H9 (cell line): ENCODE measurements around the gene TM9SF4. TPM values are rescaled to one million over a fixed set of nuclear protein-coding genes. Genes with fewer than 3 reads are reported as not detected.

Experiments
- DNase-seq: peaks from one replicate; pipeline ENCODE4 v3.0.0-alpha.2; 2017
- H2AFZ ChIP-seq: one replicate; pipeline ENCODE4 v1.6.1; 2013; ENCODE audit warnings: mild to moderate bottlenecking, low read length, control low read depth, moderate library complexity
- H2AK5ac ChIP-seq: 2 replicates; pipeline ENCODE4 v1.6.1; 2013; ENCODE audit warnings: low read length, control low read depth, mixed read lengths; ENCODE audit not compliant: insufficient read length
- H2BK120ac ChIP-seq: one replicate; pipeline ENCODE4 v1.6.1; 2013; ENCODE audit warnings: low read depth, mild to moderate bottlenecking, low read length, control low read depth, inconsistent platforms; ENCODE audit not compliant: poor library complexity, severe bottlenecking
- H2BK12ac ChIP-seq: 2 replicates; pipeline ENCODE4 v1.6.1; 2013; ENCODE audit warnings: low read length, control low read depth, mixed read lengths, low read depth; ENCODE audit not compliant: insufficient read length
- H2BK15ac ChIP-seq: 2 replicates; pipeline ENCODE4 v1.6.1; 2013; ENCODE audit warnings: low read depth, low read length, control low read depth
- H2BK20ac ChIP-seq: one replicate; pipeline ENCODE4 v1.6.1; 2013; ENCODE audit warnings: low read depth, mild to moderate bottlenecking, low read length, control low read depth, inconsistent platforms; ENCODE audit not compliant: poor library complexity, severe bottlenecking
- H2BK5ac ChIP-seq: 2 replicates; pipeline ENCODE4 v1.6.1; 2013; ENCODE audit warnings: low read length, control low read depth, mixed read lengths; ENCODE audit not compliant: insufficient read length
- H3K14ac ChIP-seq: 2 replicates; pipeline ENCODE4 v1.6.1; 2013; ENCODE audit warnings: low read length, control low read depth; ENCODE audit not compliant: insufficient read depth
- H3K18ac ChIP-seq: 2 replicates; pipeline ENCODE4 v1.6.1; 2013; ENCODE audit warnings: low read depth, mild to moderate bottlenecking, mixed read lengths, low read length, control low read depth; ENCODE audit not compliant: insufficient read length
- H3K23ac ChIP-seq: 2 replicates; pipeline ENCODE4 v1.6.1; 2013; ENCODE audit warnings: low read length, control low read depth, mixed read lengths, low read depth; ENCODE audit not compliant: insufficient read length
- H3K23me2 ChIP-seq: 2 replicates; pipeline ENCODE4 v1.6.1; 2013; ENCODE audit warnings: low read depth, mild to moderate bottlenecking, mixed read lengths, low read length, control low read depth; ENCODE audit not compliant: insufficient read length, poor library complexity, severe bottlenecking
- H3K27ac ChIP-seq: 2 replicates; pipeline ENCODE4 v1.5.1; 2013; ENCODE audit warnings: low read length, control low read depth, mixed read lengths, low read depth; ENCODE audit not compliant: insufficient read length
- H3K27me3 ChIP-seq: 2 replicates; pipeline ENCODE4 v1.6.1; 2013; ENCODE audit warnings: low read length, control low read depth, inconsistent platforms; ENCODE audit not compliant: insufficient read depth
- H3K4ac ChIP-seq: 2 replicates; pipeline ENCODE4 v1.6.1; 2013; ENCODE audit warnings: low read depth, mild to moderate bottlenecking, control low read depth, inconsistent platforms, low read length, moderate library complexity
- H3K4me1 ChIP-seq: 2 replicates; pipeline ENCODE4 v1.6.1; 2013; ENCODE audit warnings: low read length, control low read depth, inconsistent platforms; ENCODE audit not compliant: insufficient read depth
- H3K4me2 ChIP-seq: 2 replicates; pipeline ENCODE4 v1.6.1; 2013; ENCODE audit warnings: low read length, control low read depth, mixed read lengths; ENCODE audit not compliant: insufficient read length, insufficient read depth
- H3K56ac ChIP-seq: 2 replicates; pipeline ENCODE4 v1.6.1; 2013; ENCODE audit warnings: low read depth, mild to moderate bottlenecking, mixed read lengths, low read length, control low read depth; ENCODE audit not compliant: insufficient read length
- H3K79me1 ChIP-seq: 2 replicates; pipeline ENCODE4 v1.6.1; 2013; ENCODE audit warnings: low read depth, mild to moderate bottlenecking, moderate library complexity, low read length, control low read depth, inconsistent platforms; ENCODE audit not compliant: insufficient read depth, poor library complexity, severe bottlenecking
- H3K79me2 ChIP-seq: 2 replicates; pipeline ENCODE4 v1.6.1; 2013; ENCODE audit warnings: low read length, control low read depth, inconsistent platforms; ENCODE audit not compliant: insufficient read depth
- H3K9ac ChIP-seq: 2 replicates; pipeline ENCODE4 v1.6.1; 2013; ENCODE audit warnings: low read length, control low read depth, mixed read lengths; ENCODE audit not compliant: insufficient read length; ENCODE audit errors: extremely low read depth
- H3K9me3 ChIP-seq: one replicate; pipeline ENCODE4 v1.6.1; 2013; ENCODE audit warnings: low read depth, low read length, inconsistent platforms; ENCODE audit not compliant: control insufficient read depth
- H3T11ph ChIP-seq: one replicate; pipeline ENCODE4 v1.6.1; 2013; ENCODE audit warnings: mild to moderate bottlenecking, low read length, control low read depth, inconsistent platforms
- H4K20me1 ChIP-seq: one replicate; pipeline ENCODE4 v1.6.1; 2013; ENCODE audit not compliant: control insufficient read depth, insufficient read length, insufficient read depth
- H4K5ac ChIP-seq: 2 replicates; pipeline ENCODE4 v1.6.1; 2013; ENCODE audit warnings: low read depth, mild to moderate bottlenecking, mixed read lengths, low read length, control low read depth; ENCODE audit not compliant: insufficient read length
- H4K8ac ChIP-seq: replicated peaks from 2 replicates; pipeline ENCODE4 v1.6.1; 2013; ENCODE audit warnings: low read length, control low read depth, mixed read lengths, low read depth; ENCODE audit not compliant: insufficient read length
- H4K91ac ChIP-seq: 2 replicates; pipeline ENCODE4 v1.6.1; 2013; ENCODE audit warnings: low read depth, mild to moderate bottlenecking, moderate library complexity, mixed read lengths, low read length, control low read depth; ENCODE audit not compliant: insufficient read length
- H3K27ac Mint-ChIP-seq, 3 experiments: 2 replicates in 2 of 3; 3 replicates in 1 of 3; pipeline ENCODE4 v1.8.0; 2020 to 2021; ENCODE audit warnings: mixed read lengths in 3 of 3, mild to moderate bottlenecking in 1 of 3, moderate library complexity in 1 of 3
- H3K27me3 Mint-ChIP-seq: 2 replicates; pipeline ENCODE4 v1.8.0; 2021; ENCODE audit warnings: low read depth, mild to moderate bottlenecking, moderate library complexity, mixed read lengths
- H3K36me3 Mint-ChIP-seq, 3 experiments: 2 replicates in 2 of 3; 3 replicates in 1 of 3; pipeline ENCODE4 v1.8.0; 2020 to 2021; ENCODE audit warnings: low read depth in 3 of 3, mixed read lengths in 3 of 3; ENCODE audit not compliant: insufficient read depth in 1 of 3
- H3K4me1 Mint-ChIP-seq, 2 experiments: 2 replicates each; pipeline ENCODE4 v1.8.0; 2020; ENCODE audit warnings: mixed read lengths in 2 of 2
- H3K4me3 Mint-ChIP-seq, 2 experiments: 2 replicates in 1 of 2; 3 replicates in 1 of 2; pipeline ENCODE4 v1.8.0; 2020 to 2021; ENCODE audit warnings: mild to moderate bottlenecking in 2 of 2, mixed read lengths in 2 of 2, moderate library complexity in 1 of 2
- H3K9me3 Mint-ChIP-seq, 2 experiments: 2 replicates in 1 of 2; 3 replicates in 1 of 2; pipeline ENCODE4 v1.8.0; 2020; ENCODE audit warnings: mild to moderate bottlenecking in 2 of 2, mixed read lengths in 2 of 2, moderate library complexity in 1 of 2
- CTCF ChIP-seq: fragments of 200-600 bp; sonication (generic); conservative IDR thresholded peaks from 3 replicates; pipeline ENCODE4 v1.8.0; 2021; ENCODE audit warnings: antibody characterized with exemption, mild to moderate bottlenecking
- WGBS: extraction: QIAGEN DNeasy Blood & Tissue Kit; methylation state at CpG from one replicate; pipeline ENCODE4 v1.1.7; 2013; ENCODE audit warnings: missing lambda C conversion rate, low lambda C conversion rate, mixed read lengths; ENCODE audit not compliant: insufficient read length; ENCODE audit errors: extremely low coverage; 5-methylcytosine and 5-hydroxymethylcytosine counted together
- total RNA-seq: library from RNA; stranded (reverse); gene quantifications from 2 replicates; pipeline ENCODE4 v1.2.1, GENCODE V29; 2021

Gene TM9SF4
- total RNA-seq, 1 experiment from 2014 or later, result 62.3 TPM

- Histone ChIP-seq H3K9me3 (no peaks in the 10 kb centered on the region), H2AFZ (no peak overlapping the region), H4K91ac (no peak overlapping the region), H3K79me1 (no peaks in the 10 kb centered on the region), H3T11ph (no peak overlapping the region), H3K9ac (no peak overlapping the region), H3K79me2 (no peaks in the 10 kb centered on the region), H2AK5ac (no peak overlapping the region), H2BK20ac (no peak overlapping the region), H3K23ac (no peak overlapping the region), H3K4ac (no peak overlapping the region), H3K27ac (no peak overlapping the region), H2BK12ac (no peak overlapping the region), H3K23me2 (no peaks in the 10 kb centered on the region), H4K20me1 (no peaks in the 10 kb centered on the region), H3K56ac (no peak overlapping the region), H3K4me2 (no peak overlapping the region), H4K5ac (no peak overlapping the region), H3K18ac (no peak overlapping the region), H2BK15ac (no peak overlapping the region), H2BK120ac (no peak overlapping the region), H2BK5ac (no peak overlapping the region), H3K14ac (no peak overlapping the region), H3K27me3 (no peaks in the 10 kb centered on the region), H3K4me1 (no peaks in the 10 kb centered on the region), H4K8ac (no peak overlapping the region)
- no peak for TF ChIP-seq CTCF
- H3K27ac Mint-ChIP-seq, result peak overlapping the region in 2 of 3 experiments; percentile 38 to 39; a peak in 2 of 7 replicates
- H3K4me1 Mint-ChIP-seq, result no peaks in the 10 kb centered on the region
- no peaks in the 10 kb centered on the region for H3K9me3 Mint-ChIP-seq
- H3K4me3 Mint-ChIP-seq, result no peak overlapping the region
- no peaks in the 10 kb centered on the region for H3K27me3 Mint-ChIP-seq
- WGBS, result no CpG with 5 or more reads among the region's 21 CpGs
- no peak for DNase-seq
- H3K36me3 Mint-ChIP-seq, result peaks cover 54 to 93% (median 81%) of the 10 kb centered on the region in 3 experiments
These were observed 32.0 kb downstream of the TM9SF4 start for GRCh38 chr20:32141465-32141980.
